ENCODE measurements around the gene ZNF784. TPM values are rescaled to one million over a fixed set of nuclear protein-coding genes. Genes with fewer than 3 reads are reported as not detected.
A peak's percentile ranks its signal among the peaks of the same experiment; 100 is the strongest.

ZNF784 gene
- total and polyA plus RNA-seq, 9 of the 15 experiments (the other 6 are each of a cell fraction or from before 2014, with no cell fraction given) = 0.14 to 6.1 (median 2.1) TPM

GRCh38 chr19:55640043-55640576, 15.7 kb upstream of the ZNF784 start (continued):
- no peak for TF ChIP-seq RBM25 (IDR thresholded peaks at IDR 0.05; ENCODE audit: low read depth, low read length, severe bottlenecking)
- TF ChIP-seq PRDM10 (IDR thresholded peaks at IDR 0.05; ENCODE audit: partially characterized antibody) = no peak
- peak; percentile 100 for TF ChIP-seq E2F6 (IDR thresholded peaks at IDR 0.05; ENCODE audit: borderline replicate concordance in 1 of 2, extremely low read depth in 1 of 2, insufficient read depth in 1 of 2, insufficient read length in 1 of 2, low read depth in 1 of 2, low read length in 1 of 2, poor library complexity in 1 of 2, severe bottlenecking in 1 of 2)
- peak; percentile 97 for TF ChIP-seq IRF1 (CRISPR knock-in tag; IDR thresholded peaks at IDR 0.05; ENCODE audit: borderline replicate concordance)
- no peak for TF ChIP-seq ZNF174 (CRISPR knock-in tag; IDR thresholded peaks at IDR 0.05)
- TF ChIP-seq GTF2B (IDR thresholded peaks at IDR 0.05; ENCODE audit: extremely low read depth, insufficient read length) = no peak
- no peak for TF ChIP-seq HNRNPK (IDR thresholded peaks at IDR 0.05; ENCODE audit: low read depth, low read length, poor library complexity, severe bottlenecking)
- no peak for TF ChIP-seq PTBP1 (IDR thresholded peaks at IDR 0.05; ENCODE audit: low read depth, low read length)
- no peak for TF ChIP-seq MCM7 (IDR thresholded peaks at IDR 0.05)
- TF ChIP-seq SIX5 (IDR thresholded peaks at IDR 0.05; ENCODE audit: borderline replicate concordance in 1 of 2, insufficient read depth in 1 of 2, low read depth in 1 of 2, low read length in 2 of 2) = no peak
- no peak for TF ChIP-seq TRIM25 (IDR thresholded peaks at IDR 0.05; ENCODE audit: borderline replicate concordance)
- TF ChIP-seq BRD9 (IDR thresholded peaks at IDR 0.05; ENCODE audit: low read depth, partially characterized antibody) = no peak
- TF ChIP-seq NFIC (IDR thresholded peaks at IDR 0.05) = no peak
- no peak for TF ChIP-seq XRCC3 (IDR thresholded peaks at IDR 0.05)
- no peak for TF ChIP-seq MED1 (CRISPR knock-in tag; IDR thresholded peaks at IDR 0.05; ENCODE audit: borderline replicate concordance)
- peak; percentile 10; the same call in 1 of the 2 replicates for TF ChIP-seq GATAD2A (IDR thresholded peaks at IDR 0.05)
- no peak for TF ChIP-seq ZNF280A (IDR thresholded peaks at IDR 0.05; ENCODE audit: low read depth, partially characterized antibody)
- TF ChIP-seq NELFE (IDR thresholded peaks at IDR 0.05; ENCODE audit: insufficient read depth, insufficient read length) = no peak

Data from K562 (cell line).